OCI-LY1 (cell line): ENCODE data around the gene MITD1.

Experiments used
- CTCF ChIP-seq: fragments of 200-600 bp; sonication (generic), shearing (Covaris generic); IDR thresholded peaks from 2 replicates; pipeline ENCODE4 v1.5.1; 2017; ENCODE audit warnings: mild to moderate bottlenecking, antibody characterized with exemption, low read length, moderate library complexity, mixed read lengths
- EZH2 ChIP-seq: fragments of 200-600 bp; sonication (generic), shearing (Covaris generic); IDR thresholded peaks from 2 replicates; pipeline ENCODE4 v1.8.0; 2017; ENCODE audit warnings: borderline replicate concordance, mixed run types, mild to moderate bottlenecking, antibody characterized with exemption, low read length, moderate library complexity, mixed read lengths

- TF ChIP-seq CTCF (no peak), EZH2 (no peak)
These were observed 4.0 kb upstream of the MITD1 start for GRCh38 chr2:99184811-99185210.
